Neural cell (in vitro differentiated cells): ENCODE results near the gene SLC1A2. TPM values are rescaled to one million over a fixed set of nuclear protein-coding genes. Genes with fewer than 3 reads are reported as not detected.

Experiments used
- H2AFZ ChIP-seq: fragments of 200-600, 300-800 bp; sonication (generic), shearing (Covaris generic); 2 replicates; pipeline ENCODE4 v1.6.0; 2014; ENCODE audit warnings: low read depth, mild to moderate bottlenecking, antibody characterized with exemption, low read length, moderate library complexity
- H3F3A ChIP-seq: fragments of 200-600 bp; shearing (Covaris generic); 2 replicates; pipeline ENCODE4 v1.6.1; 2016; ENCODE audit warnings: mild to moderate bottlenecking, moderate library complexity, mixed read lengths, antibody characterized with exemption, low read length; ENCODE audit not compliant: insufficient read depth, poor library complexity, severe bottlenecking
- H3K27ac ChIP-seq: fragments of 200-600, 300-800 bp; sonication (generic), shearing (Covaris generic); 2 replicates; pipeline ENCODE4 v1.5.1; 2014; ENCODE audit warnings: mild to moderate bottlenecking, low read length, moderate library complexity
- H3K27me3 ChIP-seq: fragments of 300-800, 200-600 bp; sonication (generic), shearing (Covaris generic); 2 replicates; pipeline ENCODE4 v1.6.0; 2014; ENCODE audit warnings: mild to moderate bottlenecking, low read depth, low read length, moderate library complexity; ENCODE audit not compliant: insufficient read depth
- H3K36me3 ChIP-seq: fragments of 300-800, 200-600 bp; sonication (generic), shearing (Covaris generic); 2 replicates; pipeline ENCODE4 v1.5.1; 2014; ENCODE audit warnings: mild to moderate bottlenecking, antibody characterized with exemption, low read length, moderate library complexity; ENCODE audit not compliant: insufficient read depth
- H3K4me2 ChIP-seq: fragments of 300-800, 200-600 bp; sonication (generic), shearing (Covaris generic); 2 replicates; pipeline ENCODE4 v1.6.0; 2014; ENCODE audit warnings: mild to moderate bottlenecking, low read length
- H3K4me3 ChIP-seq: fragments of 300-800, 200-600 bp; sonication (generic), shearing (Covaris generic); 2 replicates; pipeline ENCODE4 v1.5.1; 2014; ENCODE audit warnings: mild to moderate bottlenecking, low read length, moderate library complexity
- H3K79me2 ChIP-seq: fragments of 200-600 bp; shearing (Covaris generic); replicated peaks from 2 replicates; pipeline ENCODE4 v1.6.0; 2014; ENCODE audit warnings: mild to moderate bottlenecking, low read length, moderate library complexity; ENCODE audit not compliant: insufficient read depth
- H3K9ac ChIP-seq: fragments of 300-800, 200-600 bp; sonication (generic), shearing (Covaris generic); 2 replicates; pipeline ENCODE4 v1.6.1; 2016; ENCODE audit warnings: mild to moderate bottlenecking, low read length, mixed read lengths
- H3K9me2 ChIP-seq: fragments of 200-600 bp; shearing (Covaris generic); 2 replicates; pipeline ENCODE4 v1.6.1; 2016; ENCODE audit warnings: mild to moderate bottlenecking, low read length, mixed read lengths; ENCODE audit not compliant: insufficient read depth
- H3K9me3 ChIP-seq: fragments of 200-600, 300-800 bp; sonication (generic), shearing (Covaris generic); 2 replicates; pipeline ENCODE4 v1.6.1; 2016; ENCODE audit warnings: mild to moderate bottlenecking, mixed run types, low read length, moderate library complexity, mixed read lengths
- H4K20me1 ChIP-seq: fragments of 200-600 bp; shearing (Covaris generic); 2 replicates; pipeline ENCODE4 v1.6.1; 2016; ENCODE audit warnings: mild to moderate bottlenecking, mixed run types; ENCODE audit not compliant: insufficient read depth
- CTCF ChIP-seq: fragments of 450-650 bp; IDR thresholded peaks from 2 replicates; pipeline ENCODE4 v1.5.1; 2014; ENCODE audit warnings: antibody characterized with exemption, mild to moderate bottlenecking, moderate library complexity; ENCODE audit not compliant: poor library complexity, severe bottlenecking
- EP300 ChIP-seq: fragments of 450-650 bp; conservative IDR thresholded peaks from 2 replicates; pipeline ENCODE4 v1.6.1; 2014; ENCODE audit warnings: antibody characterized with exemption, mild to moderate bottlenecking, moderate library complexity; ENCODE audit not compliant: poor library complexity, severe bottlenecking
- EZH2 ChIP-seq: fragments of 200-600, 300-800 bp; shearing (Covaris generic), sonication (generic); IDR thresholded peaks from 2 replicates; pipeline ENCODE4 v1.6.1; 2014; ENCODE audit warnings: antibody characterized with exemption, low read length, borderline replicate concordance, mild to moderate bottlenecking; ENCODE audit not compliant: insufficient read depth, poor library complexity, severe bottlenecking
- MXI1 ChIP-seq: fragments of 450-650 bp; conservative IDR thresholded peaks from 2 replicates; pipeline ENCODE4 v1.6.1; 2014; ENCODE audit warnings: antibody characterized with exemption, mild to moderate bottlenecking; ENCODE audit not compliant: poor library complexity, severe bottlenecking
- POLR2AphosphoS5 ChIP-seq: IDR thresholded peaks from 2 replicates; pipeline ENCODE4 v1.6.1; 2012
- RAD21 ChIP-seq: fragments of 450-650 bp; conservative IDR thresholded peaks from 2 replicates; pipeline ENCODE4 v1.6.1; 2014; ENCODE audit warnings: antibody characterized with exemption, mild to moderate bottlenecking, moderate library complexity
- REST ChIP-seq: IDR thresholded peaks from 2 replicates; pipeline ENCODE4 v1.6.1; 2012; ENCODE audit warnings: borderline replicate concordance
- SMC3 ChIP-seq: fragments of 450-650 bp; conservative IDR thresholded peaks from 2 replicates; pipeline ENCODE4 v1.6.1; 2014; ENCODE audit warnings: antibody characterized with exemption, mild to moderate bottlenecking, moderate library complexity; ENCODE audit not compliant: poor library complexity
- TAF1 ChIP-seq: IDR thresholded peaks from 2 replicates; pipeline ENCODE4 v1.6.1; 2012; ENCODE audit warnings: low read depth
- polyA plus RNA-seq: library from polyadenylated mRNA; depleted of rRNA; stranded (reverse); fragments of >200 nt; gene quantifications from 2 replicates; pipeline ENCODE4 v1.2.3, GENCODE V29; 2014

SLC1A2 gene
- polyA plus RNA-seq, 1 donor from 2014 or later = 134 TPM

GRCh38 chr11:35461917-35462538, 42.7 kb upstream of the SLC1A2 start:
- no peaks in the 10 kb centered on the region for H3K9me3 ChIP-seq
- H3K79me2 ChIP-seq = no peaks in the 10 kb centered on the region
- no peaks in the 10 kb centered on the region for H3K36me3 ChIP-seq
- no peaks in the 10 kb centered on the region for H4K20me1 ChIP-seq
- no peak overlapping the region for H3K4me2 ChIP-seq
- H3K27me3 ChIP-seq = no peaks in the 10 kb centered on the region
- no peak overlapping the region for H2AFZ ChIP-seq
- H3K9ac ChIP-seq = no peak overlapping the region
- no peak for TF ChIP-seq RAD21
- no peak for TF ChIP-seq EZH2
- no peak for TF ChIP-seq SMC3
- no peak for TF ChIP-seq EP300
- TF ChIP-seq REST = no peak
- TF ChIP-seq POLR2AphosphoS5 = no peak
- H3K27ac ChIP-seq = no peak overlapping the region
- H3K9me2 ChIP-seq = no peaks in the 10 kb centered on the region
- H3K4me3 ChIP-seq = no peak overlapping the region
- H3F3A ChIP-seq = no peaks in the 10 kb centered on the region

GRCh38 chr11:35459489-35459888, 40.1 kb upstream of the SLC1A2 start:
- no peaks in the 10 kb centered on the region for H3K27me3 ChIP-seq
- H2AFZ ChIP-seq = no peak overlapping the region
- no peaks in the 10 kb centered on the region for H3K79me2 ChIP-seq
- H4K20me1 ChIP-seq = no peaks in the 10 kb centered on the region
- no peak for TF ChIP-seq SMC3
- H3K9ac ChIP-seq = no peak overlapping the region
- no peak overlapping the region for H3K4me3 ChIP-seq
- H3F3A ChIP-seq = no peaks in the 10 kb centered on the region
- H3K9me2 ChIP-seq = no peaks in the 10 kb centered on the region
- H3K4me2 ChIP-seq = no peak overlapping the region
- no peaks in the 10 kb centered on the region for H3K9me3 ChIP-seq
- H3K27ac ChIP-seq = no peak overlapping the region
- no peaks in the 10 kb centered on the region for H3K36me3 ChIP-seq

- no peaks in the 10 kb centered on the region for H4K20me1 ChIP-seq
- H3K9ac ChIP-seq = no peak overlapping the region
- H3F3A ChIP-seq = no peaks in the 10 kb centered on the region
- no peaks in the 10 kb centered on the region for H3K27me3 ChIP-seq
- no peak for TF ChIP-seq SMC3
- no peaks in the 10 kb centered on the region for H3K36me3 ChIP-seq
- no peak overlapping the region for H3K27ac ChIP-seq
- no peak overlapping the region for H3K4me2 ChIP-seq
- H3K4me3 ChIP-seq = no peak overlapping the region
- no peaks in the 10 kb centered on the region for H3K9me3 ChIP-seq
- no peaks in the 10 kb centered on the region for H3K79me2 ChIP-seq
- H2AFZ ChIP-seq = no peak overlapping the region
- no peaks in the 10 kb centered on the region for H3K9me2 ChIP-seq
Measured at GRCh38 chr11:35458846-35459245, 39.5 kb upstream of the SLC1A2 start.

GRCh38 chr11:35454362-35454761, 35.0 kb upstream of the SLC1A2 start:
- no peak overlapping the region for H2AFZ ChIP-seq
- no peaks in the 10 kb centered on the region for H3K9me3 ChIP-seq
- no peak overlapping the region for H3K4me2 ChIP-seq
- no peak overlapping the region for H3K27ac ChIP-seq
- no peaks in the 10 kb centered on the region for H3F3A ChIP-seq
- H3K36me3 ChIP-seq = no peaks in the 10 kb centered on the region
- no peaks in the 10 kb centered on the region for H3K79me2 ChIP-seq
- no peaks in the 10 kb centered on the region for H3K9me2 ChIP-seq
- H3K9ac ChIP-seq = no peak overlapping the region
- no peaks in the 10 kb centered on the region for H4K20me1 ChIP-seq
- no peaks in the 10 kb centered on the region for H3K27me3 ChIP-seq
- H3K4me3 ChIP-seq = no peak overlapping the region
- TF ChIP-seq SMC3 = no peak
- no peak for TF ChIP-seq MXI1
- TF ChIP-seq EP300 = no peak
- TF ChIP-seq RAD21 = no peak
- no peak for TF ChIP-seq CTCF
- no peak for TF ChIP-seq TAF1
- TF ChIP-seq EZH2 = no peak
- TF ChIP-seq POLR2AphosphoS5 = no peak
